Measurements from ENCODE around the gene SLC10A3. TPM values are rescaled to one million over a fixed set of nuclear protein-coding genes. Genes with fewer than 3 reads are reported as not detected.

The SLC10A3 gene
- total RNA-seq, 2 donors from 2014 or later, result 26.7 to 55.5 TPM

- H3K4me3 ChIP-seq, result peak overlapping the region; percentile 81
- peak overlapping the region; percentile 82 to 83 for H3K27ac ChIP-seq
- H3K36me3 ChIP-seq, result no peaks in the 10 kb centered on the region
- ATAC-seq (ENCODE audit: insufficient number of reproducible peaks, low FRiP score, low read depth) (no peak), DNase-seq (ENCODE audit: low spot score) (no peak)
- TF ChIP-seq, protein P1, sequence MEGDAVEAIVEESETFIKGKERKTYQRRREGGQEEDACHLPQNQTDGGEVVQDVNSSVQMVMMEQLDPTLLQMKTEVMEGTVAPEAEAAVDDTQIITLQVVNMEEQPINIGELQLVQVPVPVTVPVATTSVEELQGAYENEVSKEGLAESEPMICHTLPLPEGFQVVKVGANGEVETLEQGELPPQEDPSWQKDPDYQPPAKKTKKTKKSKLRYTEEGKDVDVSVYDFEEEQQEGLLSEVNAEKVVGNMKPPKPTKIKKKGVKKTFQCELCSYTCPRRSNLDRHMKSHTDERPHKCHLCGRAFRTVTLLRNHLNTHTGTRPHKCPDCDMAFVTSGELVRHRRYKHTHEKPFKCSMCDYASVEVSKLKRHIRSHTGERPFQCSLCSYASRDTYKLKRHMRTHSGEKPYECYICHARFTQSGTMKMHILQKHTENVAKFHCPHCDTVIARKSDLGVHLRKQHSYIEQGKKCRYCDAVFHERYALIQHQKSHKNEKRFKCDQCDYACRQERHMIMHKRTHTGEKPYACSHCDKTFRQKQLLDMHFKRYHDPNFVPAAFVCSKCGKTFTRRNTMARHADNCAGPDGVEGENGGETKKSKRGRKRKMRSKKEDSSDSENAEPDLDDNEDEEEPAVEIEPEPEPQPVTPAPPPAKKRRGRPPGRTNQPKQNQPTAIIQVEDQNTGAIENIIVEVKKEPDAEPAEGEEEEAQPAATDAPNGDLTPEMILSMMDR (IDR thresholded peaks at IDR 0.05), result no peak
- H3K27me3 ChIP-seq (replicated peaks; ENCODE audit: insufficient read depth), result no peaks in the 10 kb centered on the region
- no peaks in the 10 kb centered on the region for H3K9me3 ChIP-seq
- peaks cover 3 to 13% of the 10 kb centered on the region in 2 donors for H3K4me1 ChIP-seq (ENCODE audit: control insufficient read depth in 1 of 2, low read depth in 2 of 2)
Observed at GRCh38 chrX:154515090-154515965, 24.9 kb upstream of the SLC10A3 start.

DNA sequence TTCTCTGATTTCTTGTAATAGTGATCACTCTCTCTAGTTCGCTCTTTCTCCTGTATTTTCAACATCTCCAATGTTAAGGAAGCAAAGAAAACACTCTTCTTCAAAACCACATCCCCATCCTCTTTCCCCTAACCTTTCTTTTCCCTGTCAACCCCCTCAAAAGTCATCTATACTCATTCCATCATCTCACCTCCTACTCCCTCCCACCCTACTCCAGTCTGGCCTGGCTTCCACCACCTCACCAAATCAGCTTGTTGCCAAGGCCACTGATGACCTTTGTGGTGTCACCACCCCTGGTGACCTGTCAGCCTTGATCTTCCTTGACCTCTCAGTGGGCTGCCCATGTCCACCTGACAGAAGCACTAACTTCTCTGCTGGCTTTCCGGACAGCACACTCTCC, 23.3 kb upstream of the SLC10A3 start:
- no peak for DNase-seq (ENCODE audit: low spot score)
- Histone ChIP-seq H3K27ac (no peak overlapping the region), H3K27me3 (replicated peaks; ENCODE audit: insufficient read depth) (no peaks in the 10 kb centered on the region), H3K9me3 (no peaks in the 10 kb centered on the region), H3K36me3 (no peaks in the 10 kb centered on the region), H3K4me3 (no peak overlapping the region), H3K4me1 (ENCODE audit: control insufficient read depth in 1 of 2, low read depth in 2 of 2) (peaks cover 3 to 13% of the 10 kb centered on the region in 2 donors)
- TF ChIP-seq, protein P1 (IDR thresholded peaks at IDR 0.05), result no peak
- no peak for ATAC-seq (ENCODE audit: insufficient number of reproducible peaks, low FRiP score, low read depth)

- DNase-seq (ENCODE audit: low spot score) (no peak), ATAC-seq (ENCODE audit: insufficient number of reproducible peaks, low FRiP score, low read depth) (no peak)
- Histone ChIP-seq H3K9me3 (no peaks in the 10 kb centered on the region), H3K27ac (no peak overlapping the region), H3K4me3 (no peak overlapping the region), H3K4me1 (ENCODE audit: control insufficient read depth in 1 of 2, low read depth in 2 of 2) (peaks cover 3 to 13% of the 10 kb centered on the region in 2 donors), H3K36me3 (no peaks in the 10 kb centered on the region), H3K27me3 (replicated peaks; ENCODE audit: insufficient read depth) (no peaks in the 10 kb centered on the region)
- TF ChIP-seq, protein P1 (IDR thresholded peaks at IDR 0.05), result no peak
Observed at GRCh38 chrX:154512879-154513553, 22.6 kb upstream of the SLC10A3 start.

DNA sequence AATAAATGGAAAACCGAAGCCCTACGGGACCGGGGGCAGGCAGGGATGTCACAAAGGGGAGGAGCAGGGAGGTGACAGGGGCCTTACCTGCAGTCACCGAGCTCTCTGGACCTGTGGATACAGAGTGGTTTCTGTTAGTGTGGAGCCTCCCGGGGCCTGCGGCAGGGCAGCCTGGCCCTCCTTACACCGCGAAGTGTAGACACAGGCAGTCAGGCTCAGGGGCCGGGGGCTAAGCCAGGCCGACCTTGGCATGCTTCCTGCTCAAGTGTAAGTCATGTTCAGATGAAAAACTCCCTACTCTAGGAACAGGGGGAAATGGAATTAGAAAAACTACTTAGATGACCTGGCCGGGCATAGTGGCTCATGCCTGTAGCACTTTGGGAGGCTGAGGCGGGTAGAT, 21.3 kb upstream of the SLC10A3 start:
- H3K27me3 ChIP-seq (replicated peaks; ENCODE audit: insufficient read depth), result no peaks in the 10 kb centered on the region
- TF ChIP-seq, protein P1 (IDR thresholded peaks at IDR 0.05), result no peak
- peaks cover 3 to 6% of the 10 kb centered on the region in 2 donors for H3K4me1 ChIP-seq (ENCODE audit: control insufficient read depth in 1 of 2, low read depth in 2 of 2)
- DNase-seq (ENCODE audit: low spot score) (no peak), ATAC-seq (ENCODE audit: insufficient number of reproducible peaks, low FRiP score, low read depth) (no peak)
- no peak overlapping the region for H3K27ac ChIP-seq
- peaks cover 3% of the 10 kb centered on the region for H3K36me3 ChIP-seq
- no peaks in the 10 kb centered on the region for H3K9me3 ChIP-seq
- H3K4me3 ChIP-seq, result no peak overlapping the region

DNA sequence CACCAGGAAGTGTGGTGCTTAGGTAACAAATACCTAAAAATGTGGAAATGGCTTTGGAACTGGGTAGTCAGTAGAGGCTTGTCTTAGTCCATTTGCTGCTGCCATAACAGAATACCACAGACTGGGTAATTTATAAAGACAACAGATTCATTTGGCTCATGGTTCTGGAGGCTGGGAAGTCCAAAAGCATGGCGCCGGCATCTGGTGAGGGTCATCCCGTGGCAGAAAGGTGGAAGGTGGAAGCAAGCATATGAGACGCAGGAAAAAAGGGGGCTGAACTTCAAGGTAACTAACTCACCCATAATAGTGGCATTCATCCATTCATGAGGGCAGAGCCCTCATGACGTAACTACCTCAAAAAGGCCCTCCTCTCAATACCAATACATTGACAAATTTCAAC, 19.0 kb upstream of the SLC10A3 start:
- no peak for DNase-seq (ENCODE audit: low spot score)
- TF ChIP-seq, protein P1 (IDR thresholded peaks at IDR 0.05), result no peak
- Histone ChIP-seq H3K27ac (no peak overlapping the region), H3K9me3 (no peaks in the 10 kb centered on the region), H3K27me3 (replicated peaks; ENCODE audit: insufficient read depth) (no peaks in the 10 kb centered on the region), H3K4me1 (ENCODE audit: control insufficient read depth in 1 of 2, low read depth in 2 of 2) (no peaks in the 10 kb centered on the region), H3K36me3 (peaks cover 3% of the 10 kb centered on the region), H3K4me3 (no peak overlapping the region)
- ATAC-seq (ENCODE audit: insufficient number of reproducible peaks, low FRiP score, low read depth), result no peak

Measured in thoracic aorta (tissue), 2 donors.